22Rv1 (cell line): ENCODE data around the gene MAST4.

Experiments
- CTCF ChIP-seq: fragments of 450-650 bp; IDR thresholded peaks from 2 replicates; pipeline ENCODE4 v1.5.1; 2017; ENCODE audit warnings: mild to moderate bottlenecking
- ZFX ChIP-seq: fragments of 450-650 bp; IDR thresholded peaks from 2 replicates; pipeline ENCODE4 v1.6.1; 2017; ENCODE audit warnings: antibody characterized with exemption, borderline replicate concordance

GRCh38 chr5:66839636-66840185 lies 243.5 kb downstream of the MAST4 start:
- TF ChIP-seq CTCF: no peak
- no peak for TF ChIP-seq ZFX
